ENCODE measurements around the gene GTF2E1. TPM values are rescaled to one million over a fixed set of nuclear protein-coding genes. Genes with fewer than 3 reads are reported as not detected.
A peak's percentile ranks its signal among the peaks of the same experiment; 100 is the strongest.

Gene GTF2E1
- 9.1 TPM for total RNA-seq

DNA sequence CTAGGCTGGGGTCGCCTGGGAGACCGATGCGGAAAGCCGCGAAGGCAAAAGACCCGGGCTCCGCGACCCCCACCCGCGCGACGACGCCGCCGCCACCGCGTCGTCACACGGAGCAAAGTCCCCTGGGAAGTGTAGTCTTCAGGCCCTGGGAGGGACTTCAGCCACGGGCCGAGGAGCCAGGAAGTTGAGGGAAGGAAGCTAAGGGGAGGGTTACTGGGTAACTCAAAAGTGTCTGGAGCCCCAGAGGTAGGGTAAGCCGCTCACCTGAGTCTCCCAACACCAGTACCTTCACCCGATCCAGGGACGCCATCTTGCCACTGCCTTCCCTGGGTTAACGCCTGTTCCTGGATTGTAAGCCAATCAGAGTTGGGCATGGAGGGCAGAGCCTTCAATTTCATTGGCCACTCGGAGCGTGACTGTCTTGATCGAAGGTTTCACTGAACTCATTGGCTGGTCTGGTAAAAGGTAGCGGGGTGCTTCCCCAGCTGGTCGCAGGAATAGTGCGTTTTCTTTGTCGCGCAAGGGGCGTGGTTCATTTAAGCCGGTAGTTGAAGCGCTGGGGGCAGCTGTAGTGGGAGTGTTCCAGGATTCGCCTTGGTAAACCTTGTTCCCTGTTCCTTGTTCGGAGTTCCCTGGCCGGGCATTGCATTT lies at the start of gene GTF2E1, which contains the start of gene RABL3:
GTF2E1 (plus strand) TSS at position 547 of the 651 bp plus-strand sequence. CDS start 7,809 bp downstream, outside the sequence.
RABL3 (minus strand) TSS at position 319 of the 651 bp plus-strand sequence; CDS start at position 310, 9 bp downstream.
- H3K4me3 ChIP-seq: peak within 1 kb of the TSS; percentile 72 to 83
- DNase-seq (ENCODE audit: extremely low spot score in 2 of 2): peak; percentile 100
- TF ChIP-seq, protein P1, sequence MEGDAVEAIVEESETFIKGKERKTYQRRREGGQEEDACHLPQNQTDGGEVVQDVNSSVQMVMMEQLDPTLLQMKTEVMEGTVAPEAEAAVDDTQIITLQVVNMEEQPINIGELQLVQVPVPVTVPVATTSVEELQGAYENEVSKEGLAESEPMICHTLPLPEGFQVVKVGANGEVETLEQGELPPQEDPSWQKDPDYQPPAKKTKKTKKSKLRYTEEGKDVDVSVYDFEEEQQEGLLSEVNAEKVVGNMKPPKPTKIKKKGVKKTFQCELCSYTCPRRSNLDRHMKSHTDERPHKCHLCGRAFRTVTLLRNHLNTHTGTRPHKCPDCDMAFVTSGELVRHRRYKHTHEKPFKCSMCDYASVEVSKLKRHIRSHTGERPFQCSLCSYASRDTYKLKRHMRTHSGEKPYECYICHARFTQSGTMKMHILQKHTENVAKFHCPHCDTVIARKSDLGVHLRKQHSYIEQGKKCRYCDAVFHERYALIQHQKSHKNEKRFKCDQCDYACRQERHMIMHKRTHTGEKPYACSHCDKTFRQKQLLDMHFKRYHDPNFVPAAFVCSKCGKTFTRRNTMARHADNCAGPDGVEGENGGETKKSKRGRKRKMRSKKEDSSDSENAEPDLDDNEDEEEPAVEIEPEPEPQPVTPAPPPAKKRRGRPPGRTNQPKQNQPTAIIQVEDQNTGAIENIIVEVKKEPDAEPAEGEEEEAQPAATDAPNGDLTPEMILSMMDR (IDR thresholded peaks at IDR 0.05): no peak
- TF ChIP-seq POLR2AphosphoS5 (IDR thresholded peaks at IDR 0.05; ENCODE audit: insufficient read depth in 1 of 2, low read depth in 1 of 2) (peak; percentile 82 to 89), POLR2A (IDR thresholded peaks at IDR 0.05) (peak in 1 of 2 donors; percentile 41)
- peak within 1 kb of the TSS; percentile 94 for H3K27ac ChIP-seq
- peaks cover 12% of the 10 kb centered on the region for H3K4me1 ChIP-seq
- H3K27me3 ChIP-seq: no peaks in the 10 kb centered on the region
- H3K9me3 ChIP-seq: no peaks in the 10 kb centered on the region
- H3K36me3 ChIP-seq: no peaks in the 10 kb centered on the region
- intact Hi-C loops (cut with DNase I): loop anchor here (10.0 kb wide), 2 partner anchors 148 to 648 kb away; partner anchors contain the start of genes GSK3B and NDUFB4

DNA sequence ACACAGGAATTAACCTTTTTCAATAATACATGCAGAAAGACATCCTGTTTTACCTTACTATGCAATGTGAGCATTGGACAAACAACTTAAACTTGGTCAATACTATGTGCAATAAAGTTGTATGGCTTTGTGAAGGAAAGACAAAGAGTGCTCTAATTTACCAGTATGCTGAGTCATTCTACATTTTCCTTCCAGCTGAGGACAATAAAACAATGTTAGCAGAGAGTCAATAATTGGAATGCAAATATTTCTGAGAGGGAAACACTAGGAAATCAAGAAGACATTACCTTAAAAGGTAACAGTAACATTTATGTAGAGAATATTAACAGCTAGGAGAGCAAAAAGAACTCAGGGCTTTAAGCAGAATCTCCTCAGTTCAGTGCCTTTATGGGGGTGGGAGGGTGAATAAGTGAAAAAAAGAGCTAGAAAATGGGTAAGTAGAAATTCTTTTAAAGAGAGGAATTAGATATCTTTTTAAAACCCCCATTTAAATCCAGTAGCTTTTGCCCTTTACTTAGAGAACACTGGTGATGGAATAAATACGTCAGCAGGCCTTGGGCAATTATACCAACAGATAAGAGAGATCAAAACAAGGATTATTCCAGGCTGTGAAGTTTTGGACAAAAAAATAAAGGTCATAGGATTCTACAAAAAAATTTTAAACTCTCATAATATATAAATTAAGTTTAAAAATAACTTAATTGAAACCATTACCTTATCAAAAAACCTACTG lies 48.9 kb upstream of the GTF2E1 start:
- Histone ChIP-seq H3K27me3 (no peaks in the 10 kb centered on the region), H3K4me1 (no peaks in the 10 kb centered on the region), H3K4me3 (no peak overlapping the region), H3K27ac (no peak overlapping the region), H3K36me3 (peaks cover 0 to 6% of the 10 kb centered on the region in 2 donors), H3K9me3 (no peaks in the 10 kb centered on the region)
- intact Hi-C loops (cut with DNase I): no loop called here
- DNase-seq (ENCODE audit: extremely low spot score in 2 of 2): no peak
- TF ChIP-seq, protein P1 (IDR thresholded peaks at IDR 0.05): no peak
- TF ChIP-seq POLR2AphosphoS5 (IDR thresholded peaks at IDR 0.05; ENCODE audit: insufficient read depth in 1 of 2, low read depth in 1 of 2) (no peak), POLR2A (IDR thresholded peaks at IDR 0.05) (no peak)

DNA sequence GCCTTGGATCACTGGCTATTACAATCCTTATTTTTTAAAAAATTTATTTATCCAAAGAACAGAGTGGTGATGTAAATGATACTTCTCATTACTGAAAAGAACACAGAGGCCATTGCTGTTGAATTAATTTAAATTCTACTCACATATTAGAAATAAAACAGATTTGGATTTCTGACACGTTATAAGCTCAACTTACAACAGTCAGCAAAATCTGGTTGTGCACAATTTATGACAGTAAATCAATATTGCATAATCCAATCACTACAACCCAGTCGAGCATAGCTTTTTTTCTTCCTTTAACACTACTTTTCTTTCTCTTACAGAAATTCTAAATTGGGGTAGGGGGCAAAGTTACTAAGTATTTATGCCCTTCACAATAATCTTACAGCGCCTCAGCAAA lies 43.2 kb upstream of the GTF2E1 start:
- H3K9me3 ChIP-seq: no peaks in the 10 kb centered on the region
- intact Hi-C loops (cut with DNase I): no loop called here
- TF ChIP-seq POLR2A (IDR thresholded peaks at IDR 0.05) (no peak), POLR2AphosphoS5 (IDR thresholded peaks at IDR 0.05; ENCODE audit: insufficient read depth in 1 of 2, low read depth in 1 of 2) (no peak)
- TF ChIP-seq, protein P1 (IDR thresholded peaks at IDR 0.05): no peak
- H3K4me3 ChIP-seq: no peak overlapping the region
- H3K4me1 ChIP-seq: no peaks in the 10 kb centered on the region
- H3K27ac ChIP-seq: no peak overlapping the region
- no peak for DNase-seq (ENCODE audit: extremely low spot score in 2 of 2)
- no peaks in the 10 kb centered on the region for H3K27me3 ChIP-seq
- H3K36me3 ChIP-seq: peaks cover 0 to 6% of the 10 kb centered on the region in 2 donors

- H3K27me3 ChIP-seq: no peaks in the 10 kb centered on the region
- H3K4me3 ChIP-seq: no peak overlapping the region
- no peaks in the 10 kb centered on the region for H3K9me3 ChIP-seq
- DNase-seq (ENCODE audit: extremely low spot score in 2 of 2): no peak
- peaks cover 6% of the 10 kb centered on the region for H3K4me1 ChIP-seq
- TF ChIP-seq POLR2AphosphoS5 (IDR thresholded peaks at IDR 0.05; ENCODE audit: insufficient read depth in 1 of 2, low read depth in 1 of 2) (no peak), POLR2A (IDR thresholded peaks at IDR 0.05) (no peak)
- TF ChIP-seq, protein P1 (IDR thresholded peaks at IDR 0.05): no peak
- H3K27ac ChIP-seq: no peak overlapping the region
- no peaks in the 10 kb centered on the region for H3K36me3 ChIP-seq
- intact Hi-C loops (cut with DNase I): no loop called here
Measured at GRCh38 chr3:120705884-120706582, 36.5 kb upstream of the GTF2E1 start.

All from vagina (tissue), 2 donors.